HCT116 (cell line): Measurements from ENCODE around the gene GRIN1. TPM values are rescaled to one million over a fixed set of nuclear protein-coding genes. Genes with fewer than 3 reads are reported as not detected.

Experiments used
- ATAC-seq: fragments of 200-7000 bp; cut with Tn5 transposase; 2 replicates; pipeline ENCODE4 v1.9.1; 2020; ENCODE audit warnings: mild to moderate bottlenecking, moderate library complexity
- BruUV-seq: library from RNA; stranded (reverse); fragments of 400-500 nt; replicated peaks from 2 replicates; lab custom pipeline; 2021; lab: Mats Ljungman, UMichigan
- CTCF ChIA-PET: fragments of 300-600 bp; sonication (Branson Sonifier 250); formaldehyde crosslinking; loops from one replicate; lab custom pipeline; 2021; ENCODE audit warnings: antibody characterized with exemption; lab: Charles Lee
- POLR2A ChIA-PET: fragments of 300-600, 350-600 bp; sonication (Branson Sonifier 250); formaldehyde crosslinking; loops from one replicate; lab custom pipeline; 2021; ENCODE audit warnings: antibody characterized with exemption; lab: Charles Lee
- RAD21 ChIA-PET, 2 experiments: fragments of 300-600 bp; sonication (Branson Sonifier 250); formaldehyde crosslinking; loops; one replicate each; lab custom pipeline; 2023; ENCODE audit warnings: low total read pairs in 2 of 2; ENCODE audit not compliant: uncharacterized antibody in 2 of 2, unreplicated experiment in 2 of 2, low non-redundant PET in 1 of 2; lab: Charles Lee
- DNase-seq: peaks from one replicate; pipeline ENCODE4 v3.0.0-alpha.2; 2010; ENCODE audit warnings: low read depth, low spot score
- H2AFZ ChIP-seq: fragments of 200-600 bp; shearing (Covaris generic), sonication (generic); 2 replicates; pipeline ENCODE4 v1.6.1; 2017; ENCODE audit warnings: low read depth, mixed run types, mixed read lengths, antibody characterized with exemption, low read length; ENCODE audit not compliant: poor library complexity, severe bottlenecking
- H3K27ac ChIP-seq: 2 replicates; pipeline ENCODE4 v1.5.1; 2012; ENCODE audit warnings: low read depth, low read length
- H3K27me3 ChIP-seq: fragments of 200-600 bp; sonication (generic); 2 replicates; pipeline ENCODE4 v1.6.1; 2016; ENCODE audit warnings: mixed run types, low read length, mixed read lengths; ENCODE audit not compliant: insufficient read depth
- H3K36me3 ChIP-seq, 2 experiments: fragments of 200-500 bp in 1 of 2; fragments of 200-600 bp in 1 of 2; sonication (Bioruptor generic) in 1 of 2; sonication (generic) in 1 of 2; 2 replicates each; pipeline versions ENCODE4 v1.5.1 to v1.6.1; 2014 to 2016; ENCODE audit warnings: low read length in 2 of 2, inconsistent platforms in 1 of 2, mixed read lengths in 1 of 2, mixed run types in 1 of 2; ENCODE audit not compliant: insufficient read depth in 2 of 2, control insufficient read depth in 1 of 2
- H3K4me1 ChIP-seq, 2 experiments: fragments of 200-600 bp in 1 of 2; sonication (generic) in 1 of 2; 2 replicates each; pipeline versions ENCODE4 v1.5.1 to v1.6.1; 2012 to 2017; ENCODE audit warnings: low read length in 2 of 2, inconsistent platforms in 1 of 2, mild to moderate bottlenecking in 1 of 2, mixed read lengths in 1 of 2, mixed run types in 1 of 2, moderate library complexity in 1 of 2; ENCODE audit not compliant: insufficient read depth in 2 of 2, control insufficient read depth in 1 of 2
- H3K4me2 ChIP-seq: fragments of 200-600 bp; sonication (generic); 2 replicates; pipeline ENCODE4 v1.6.1; 2017; ENCODE audit warnings: mixed run types, low read length, mixed read lengths
- H3K4me3 ChIP-seq, 2 experiments: fragments of 200-600 bp in 1 of 2; sonication (generic) in 1 of 2; replicated peaks in 1 of 2; 2 replicates each; pipeline ENCODE4 v1.5.1; 2011 to 2016; ENCODE audit warnings: low read length in 2 of 2, control low read depth in 1 of 2, low read depth in 1 of 2, mild to moderate bottlenecking in 1 of 2, mixed read lengths in 1 of 2, mixed run types in 1 of 2
- H3K79me2 ChIP-seq: fragments of 200-600 bp; sonication (generic); 2 replicates; pipeline ENCODE4 v1.6.1; 2017; ENCODE audit warnings: mild to moderate bottlenecking, mixed run types, low read length, moderate library complexity, mixed read lengths; ENCODE audit not compliant: insufficient read depth
- H3K9ac ChIP-seq: fragments of 200-600 bp; sonication (generic); 2 replicates; pipeline ENCODE4 v1.6.1; 2016; ENCODE audit warnings: low read length, mixed read lengths
- H3K9me2 ChIP-seq: fragments of 200-600 bp; sonication (generic), shearing (Covaris generic); 2 replicates; pipeline ENCODE4 v1.6.1; 2017; ENCODE audit warnings: mixed run types, mild to moderate bottlenecking, moderate library complexity; ENCODE audit not compliant: insufficient read depth
- H3K9me3 ChIP-seq, 2 experiments: fragments of 200-500 bp in 1 of 2; fragments of 200-600 bp in 1 of 2; sonication (Bioruptor generic) in 1 of 2; sonication (generic) in 1 of 2; 2 replicates each; pipeline ENCODE4 v1.6.1; 2014 to 2017; ENCODE audit warnings: low read length in 2 of 2, mixed read lengths in 2 of 2, inconsistent platforms in 1 of 2, low read depth in 1 of 2, mild to moderate bottlenecking in 1 of 2, mixed run types in 1 of 2, moderate library complexity in 1 of 2; ENCODE audit not compliant: control insufficient read depth in 1 of 2, insufficient read depth in 1 of 2
- H4K20me1 ChIP-seq: fragments of 200-600 bp; sonication (generic), shearing (Covaris generic); 2 replicates; pipeline ENCODE4 v1.6.1; 2017; ENCODE audit warnings: mixed run types, mild to moderate bottlenecking, moderate library complexity; ENCODE audit not compliant: insufficient read depth
- CBX3 ChIP-seq: IDR thresholded peaks from 2 replicates; pipeline ENCODE4 v1.6.1; 2012; ENCODE audit warnings: low read depth
- EGR1 ChIP-seq: IDR thresholded peaks from 2 replicates; pipeline ENCODE4 v1.6.1; 2012; ENCODE audit warnings: low read depth
- ELF1 ChIP-seq: IDR thresholded peaks from 2 replicates; pipeline ENCODE4 v1.6.1; 2012; ENCODE audit warnings: low read depth, borderline replicate concordance
- EZH2phosphoT487 ChIP-seq: fragments of 200-600 bp; IDR thresholded peaks from 2 replicates; pipeline ENCODE4 v1.6.1; 2018; ENCODE audit warnings: antibody characterized with exemption, borderline replicate concordance
- FOSL1 ChIP-seq: IDR thresholded peaks from 2 replicates; pipeline ENCODE4 v1.6.1; 2012; ENCODE audit warnings: low read depth
- JUND ChIP-seq: IDR thresholded peaks from 2 replicates; pipeline ENCODE4 v1.6.1; 2012
- MAX ChIP-seq: IDR thresholded peaks from 2 replicates; pipeline ENCODE4 v1.6.1; 2012
- POLR2AphosphoS5 ChIP-seq: IDR thresholded peaks from 2 replicates; pipeline ENCODE4 v1.6.1; 2011; ENCODE audit warnings: mild to moderate bottlenecking, low read depth, low read length, moderate library complexity
- RAD21 ChIP-seq: IDR thresholded peaks from 2 replicates; pipeline ENCODE4 v1.6.1; 2012; ENCODE audit warnings: low read depth, mild to moderate bottlenecking
- SIN3A ChIP-seq: IDR thresholded peaks from 2 replicates; pipeline ENCODE4 v1.6.1; 2012; ENCODE audit warnings: low read depth
- ZFX ChIP-seq: fragments of 450-650 bp; IDR thresholded peaks from 2 replicates; pipeline ENCODE4 v1.6.1; 2017
- intact Hi-C: fragments of 100-400 bp; cut with micrococcal nuclease; formaldehyde crosslinking; loops from 2 replicates; pipeline ENCODE4 v1.10.0; 2022
- total RNA-seq: library from RNA; stranded (reverse); gene quantifications from one replicate; pipeline ENCODE4 v1.2.1, GENCODE V29; 2021; ENCODE audit not compliant: unreplicated experiment

Gene GRIN1
- total RNA-seq, 1 experiment from 2014 or later: 23.1 TPM

- Histone ChIP-seq H3K4me1 (peaks cover 34 to 58% of the 10 kb centered on the region in 2 experiments), H3K27me3 (no peaks in the 10 kb centered on the region), H3K36me3 (no peaks in the 10 kb centered on the region), H3K4me2 (peak overlapping the region; percentile 63), H3K9me3 (no peaks in the 10 kb centered on the region), H3K9me2 (no peaks in the 10 kb centered on the region), H3K27ac (peak overlapping the region; percentile 35; the same call in 1 of the 2 replicates), H3K4me3 (no peak overlapping the region), H4K20me1 (no peaks in the 10 kb centered on the region), H3K9ac (no peak overlapping the region), H3K79me2 (peaks cover 30% of the 10 kb centered on the region), H2AFZ (no peak overlapping the region)
- ChIA-PET POLR2A (interaction anchor here (2.6 kb wide), 1 partner anchor 10 kb away, joined by 20 read pairs; the partner anchor contains the start of genes ANAPC2 and SSNA1), RAD21 (interaction anchor here in 1 of 2 experiments (0.9 kb wide), 1 partner anchor 42 kb away, joined by 7 read pairs; no protein-coding TSS in a partner anchor), CTCF (no interaction called here)
- no peak for ATAC-seq
- TF ChIP-seq POLR2AphosphoS5 (no peak), CBX3 (no peak), SIN3A (no peak), ELF1 (no peak), RAD21 (no peak), ZFX (no peak), FOSL1 (no peak), JUND (no peak), EZH2phosphoT487 (no peak), MAX (no peak), EGR1 (no peak)
- intact Hi-C loops: no loop called here
- BruUV-seq: TSS peak; percentile 23
- no peak for DNase-seq
Measured at GRCh38 chr9:137198902-137199283, 59.9 kb downstream of the GRIN1 start.
